GM18868 (cell line): Measurements from ENCODE around the gene C20orf204.
"Not testable (repeated sequence)": the region's sequence is repeated elsewhere in the genome, so short reads cannot be mapped to it uniquely, and the experiment has no call there.

ENCODE experiments used
- ATAC-seq: cut with Tn5 transposase; IDR thresholded peaks from one replicate; pipeline ENCODE4 v1.9.1; 2021; ENCODE audit warnings: mild to moderate bottlenecking, moderate library complexity; ENCODE audit not compliant: unreplicated experiment

C20orf204 gene

GRCh38 chr20:64081624-64081964 lies 45.6 kb downstream of the C20orf204 start:
- no peak for ATAC-seq

- no peak for ATAC-seq
Measured at GRCh38 chr20:64082126-64082731, 46.2 kb downstream of the C20orf204 start.

DNA sequence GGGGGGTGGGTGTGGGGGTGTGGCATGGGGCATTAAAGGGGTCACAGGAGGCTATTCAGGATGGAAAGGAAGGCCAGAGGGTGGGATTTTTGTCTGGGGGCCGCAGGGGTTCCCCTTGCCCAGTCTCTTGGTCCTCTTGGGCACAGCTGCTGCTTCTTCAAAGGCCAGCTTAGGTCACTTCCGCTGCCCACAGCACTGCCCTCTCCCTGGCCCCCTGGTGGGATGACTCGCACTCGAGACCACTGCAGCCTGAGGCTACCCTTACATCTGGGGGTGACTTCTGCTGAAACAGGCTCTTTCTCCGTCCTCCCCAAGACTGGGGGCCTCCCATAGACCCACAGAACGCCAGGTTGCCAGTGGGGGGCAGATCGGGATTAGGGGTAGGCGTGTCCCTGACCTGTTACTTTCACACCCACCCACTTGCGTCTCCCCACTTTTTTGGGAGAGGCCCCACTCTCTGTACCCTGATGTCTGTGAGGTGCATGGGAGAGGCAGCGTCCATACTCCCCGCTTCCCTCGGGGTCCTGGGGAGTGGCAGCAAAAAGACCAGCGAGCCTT lies 46.9 kb downstream of the C20orf204 start:
- no peak for ATAC-seq

DNA sequence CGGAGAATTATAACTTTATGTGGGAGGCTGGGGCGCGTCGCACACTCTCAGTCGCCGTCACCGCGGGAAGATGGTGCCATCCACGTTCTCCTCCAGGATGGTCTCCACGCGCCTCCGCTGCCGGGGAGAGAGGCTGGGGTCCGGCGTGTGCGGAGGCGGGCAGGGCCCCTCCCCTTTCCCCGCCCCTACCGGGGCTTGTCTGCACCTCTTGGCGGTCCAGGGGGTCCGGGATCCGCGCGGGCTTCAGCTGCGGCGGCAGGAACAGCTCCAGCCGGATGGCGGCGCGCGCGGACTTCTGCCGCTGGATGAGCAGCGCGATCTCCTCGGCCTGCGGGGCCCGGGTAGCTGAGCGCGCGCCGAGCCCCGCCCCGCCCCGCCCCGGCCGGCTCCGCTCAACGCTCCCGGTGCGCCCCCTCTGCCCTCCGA lies 47.4 kb downstream of the C20orf204 start:
- no peak for ATAC-seq

GRCh38 chr20:64083804-64084684 lies 48.1 kb downstream of the C20orf204 start, which contains the start of gene LKAAEAR1:
Gene LKAAEAR1 (minus strand): TSS chr20:64084398. CDS start chr20:64084219, 179 bp downstream.
- no peak for ATAC-seq

GRCh38 chr20:64084685-64085152 lies 48.7 kb downstream of the C20orf204 start:
- no peak for ATAC-seq

GRCh38 chr20:64086801-64087200 lies 50.8 kb downstream of the C20orf204 start:
- no peak for ATAC-seq

- ATAC-seq = not testable (repeated sequence)
Measured at GRCh38 chr20:64087226-64087825, 51.3 kb downstream of the C20orf204 start.

DNA sequence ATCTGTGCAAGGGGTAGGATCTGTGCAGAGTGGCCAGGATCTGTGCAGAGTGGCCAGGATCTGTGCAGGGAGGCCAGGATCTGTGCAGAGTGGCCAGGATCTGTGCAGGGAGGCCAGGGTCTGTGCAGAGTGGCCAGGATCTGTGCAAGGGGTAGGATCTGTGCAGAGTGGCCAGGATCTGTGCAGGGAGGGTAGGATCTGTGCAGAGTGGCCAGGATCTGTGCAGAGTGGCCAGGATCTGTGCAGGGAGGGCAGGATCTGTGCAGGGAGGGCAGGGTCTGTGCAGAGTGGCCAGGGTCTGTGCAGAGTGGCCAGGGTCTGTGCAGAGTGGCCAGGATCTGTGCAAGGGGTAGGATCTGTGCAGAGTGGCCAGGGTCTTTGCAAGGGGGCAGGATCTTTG lies 52.6 kb downstream of the C20orf204 start:
- not testable (repeated sequence) for ATAC-seq
